Measurements from ENCODE around the gene CEP20.

GRCh38 chr16:15913046-15913698 is 24.8 kb upstream of the CEP20 start:
- TF ChIP-seq GATA2 (IDR thresholded peaks at IDR 0.05; ENCODE audit: low read depth, low read length) (no peak), GATA3 (IDR thresholded peaks at IDR 0.05; ENCODE audit: low read depth, low read length) (no peak)

All from SH-SY5Y (cell line).